WTC11 (cell line): ENCODE data around the gene NPW. TPM values are rescaled to one million over a fixed set of nuclear protein-coding genes. Genes with fewer than 3 reads are reported as not detected.

Source experiments
- ATAC-seq: fragments of 200-7000 bp; cut with Tn5 transposase; 2 replicates; pipeline ENCODE4 v1.10.0; 2021; ENCODE audit warnings: mild to moderate bottlenecking, moderate library complexity
- CTCF ChIA-PET: fragments of 300-600 bp; sonication (Branson Sonifier 250); formaldehyde crosslinking; loops from one replicate; lab custom pipeline; 2021; ENCODE audit warnings: antibody characterized with exemption; lab: Charles Lee
- POLR2A ChIA-PET: fragments of 350-600 bp; sonication (Branson Sonifier 250); formaldehyde crosslinking; loops from one replicate; lab custom pipeline; 2021; ENCODE audit warnings: antibody characterized with exemption; lab: Charles Lee
- DNase-seq: peaks from one replicate; pipeline ENCODE4 v3.0.0; 2021; ENCODE audit warnings: low spot score
- H3K27ac Mint-ChIP-seq: 2 replicates; pipeline ENCODE4 v1.8.0; 2021; ENCODE audit warnings: mixed read lengths
- H3K27me3 Mint-ChIP-seq: 2 replicates; pipeline ENCODE4 v1.8.0; 2021; ENCODE audit warnings: low read depth, mild to moderate bottlenecking, moderate library complexity, mixed read lengths
- H3K36me3 Mint-ChIP-seq: 2 replicates; pipeline ENCODE4 v1.8.0; 2021; ENCODE audit warnings: mixed read lengths
- H3K4me1 Mint-ChIP-seq: 2 replicates; pipeline ENCODE4 v1.8.0; 2022; ENCODE audit warnings: mixed read lengths
- H3K4me3 Mint-ChIP-seq: 2 replicates; pipeline ENCODE4 v1.8.0; 2021; ENCODE audit warnings: mild to moderate bottlenecking, moderate library complexity, mixed read lengths
- H3K9me3 Mint-ChIP-seq: 2 replicates; pipeline ENCODE4 v1.8.0; 2021; ENCODE audit warnings: mixed read lengths
- CBFB ChIP-seq: sonication (generic); formaldehyde crosslinking; IDR thresholded peaks from 2 replicates; pipeline ENCODE4 v1.8.1; 2022; ENCODE audit warnings: mild to moderate bottlenecking, low read depth, missing genetic modification reagents
- ELF4 ChIP-seq: sonication (generic); formaldehyde crosslinking; IDR thresholded peaks from 2 replicates; pipeline ENCODE4 v1.8.1; 2022; ENCODE audit warnings: low read depth, mild to moderate bottlenecking, moderate library complexity, missing genetic modification reagents
- FOXP1 ChIP-seq: sonication (generic); formaldehyde crosslinking; IDR thresholded peaks from 2 replicates; pipeline ENCODE4 v1.8.0; 2022; ENCODE audit warnings: missing genetic modification reagents, mild to moderate bottlenecking, moderate library complexity, borderline replicate concordance
- GABPB1 ChIP-seq: sonication (generic); formaldehyde crosslinking; IDR thresholded peaks from 2 replicates; pipeline ENCODE4 v1.8.1; 2023; ENCODE audit warnings: mild to moderate bottlenecking, missing genetic modification reagents
- GRHL2 ChIP-seq: fragments of 250-450 bp; sonication (Bioruptor Pico); IDR thresholded peaks from 2 replicates; pipeline ENCODE4 v1.8.0; 2022; ENCODE audit warnings: mild to moderate bottlenecking, moderate library complexity; ENCODE audit not compliant: insufficient replicate concordance, severe bottlenecking
- HMGA2 ChIP-seq: fragments of 250-450 bp; sonication (Bioruptor Pico); IDR thresholded peaks from 2 replicates; pipeline ENCODE4 v1.4.0; 2021; ENCODE audit warnings: mild to moderate bottlenecking, moderate library complexity
- IRF2 ChIP-seq: sonication (generic); formaldehyde crosslinking; IDR thresholded peaks from 2 replicates; pipeline ENCODE4 v1.8.0; 2022; ENCODE audit warnings: low read depth, missing genetic modification reagents, borderline replicate concordance
- NFE2L1 ChIP-seq: sonication (generic); formaldehyde crosslinking; IDR thresholded peaks from 2 replicates; pipeline ENCODE4 v1.8.1; 2023; ENCODE audit warnings: missing genetic modification reagents
- OVOL2 ChIP-seq: fragments of 250-450 bp; sonication (Bioruptor Pico); IDR thresholded peaks from 2 replicates; pipeline ENCODE4 v1.9.0; 2021; ENCODE audit warnings: mild to moderate bottlenecking, borderline replicate concordance
- RELA ChIP-seq: sonication (generic); formaldehyde crosslinking; IDR thresholded peaks from 2 replicates; pipeline ENCODE4 v1.8.1; 2022; ENCODE audit warnings: missing genetic modification reagents, mild to moderate bottlenecking, borderline replicate concordance
- SMAD3 ChIP-seq: sonication (generic); formaldehyde crosslinking; IDR thresholded peaks from 2 replicates; pipeline ENCODE4 v1.8.0; 2022; ENCODE audit warnings: missing genetic modification reagents, mild to moderate bottlenecking, borderline replicate concordance
- SOX15 ChIP-seq: fragments of 250-450 bp; sonication (Bioruptor Pico); IDR thresholded peaks from 2 replicates; pipeline ENCODE4 v1.9.0; 2021; ENCODE audit warnings: mild to moderate bottlenecking
- TCF7 ChIP-seq: sonication (generic); formaldehyde crosslinking; IDR thresholded peaks from 2 replicates; pipeline ENCODE4 v1.8.0; 2022; ENCODE audit warnings: mild to moderate bottlenecking, low read depth, missing genetic modification reagents, moderate library complexity
- ZNF219 ChIP-seq: sonication (generic); formaldehyde crosslinking; IDR thresholded peaks from 2 replicates; pipeline ENCODE4 v1.8.0; 2023; ENCODE audit warnings: missing genetic modification reagents, mild to moderate bottlenecking, borderline replicate concordance
- ZNF416 ChIP-seq: fragments of 250-450 bp; sonication (Bioruptor Pico); IDR thresholded peaks from 2 replicates; pipeline ENCODE4 v1.9.0; 2021; ENCODE audit warnings: mild to moderate bottlenecking, inconsistent platforms
- ZNF671 ChIP-seq: fragments of 250-450 bp; sonication (Bioruptor Pico); IDR thresholded peaks from 2 replicates; pipeline ENCODE4 v1.8.0; 2021; ENCODE audit warnings: mild to moderate bottlenecking
- total RNA-seq: library from RNA; stranded (reverse); gene quantifications from 3 replicates; pipeline ENCODE4 v1.2.3, GENCODE V29; 2021
- TF ChIP-seq, protein P1 (sequence below): fragments of 250-450 bp; sonication (Bioruptor Pico); IDR thresholded peaks from 2 replicates; pipeline ENCODE4 v1.8.0; 2021; ENCODE audit warnings: mild to moderate bottlenecking
- TF ChIP-seq, protein P2 (sequence below): fragments of 250-450 bp; sonication (Bioruptor Pico); conservative IDR thresholded peaks from 2 replicates; pipeline ENCODE4 v1.9.0; 2021; ENCODE audit warnings: mild to moderate bottlenecking
- TF ChIP-seq, protein P3 (sequence below): fragments of 250-450 bp; sonication (Bioruptor Pico); IDR thresholded peaks from 2 replicates; pipeline ENCODE4 v1.9.0; 2021; ENCODE audit warnings: mild to moderate bottlenecking
- TF ChIP-seq, protein P4 (sequence below): sonication (generic); formaldehyde crosslinking; IDR thresholded peaks from 2 replicates; pipeline ENCODE4 v1.8.1; 2022; ENCODE audit warnings: low read depth, mild to moderate bottlenecking, moderate library complexity, missing genetic modification reagents, borderline replicate concordance
- TF ChIP-seq, protein P5 (sequence below): fragments of 250-450 bp; sonication (Bioruptor Pico); IDR thresholded peaks from 2 replicates; pipeline ENCODE4 v1.9.0; 2021; ENCODE audit warnings: moderate library complexity, mild to moderate bottlenecking, inconsistent platforms, borderline replicate concordance
- TF ChIP-seq, protein P6 (sequence below): sonication (generic); formaldehyde crosslinking; IDR thresholded peaks from 2 replicates; pipeline ENCODE4 v1.8.1; 2023; ENCODE audit warnings: mild to moderate bottlenecking, missing genetic modification reagents, moderate library complexity
- TF ChIP-seq, protein P7 (sequence below): sonication (generic); formaldehyde crosslinking; IDR thresholded peaks from 2 replicates; pipeline ENCODE4 v1.8.0; 2023; ENCODE audit warnings: mild to moderate bottlenecking, missing genetic modification reagents

NPW gene
- total RNA-seq, 1 experiment from 2014 or later: 15.2 TPM

DNA sequence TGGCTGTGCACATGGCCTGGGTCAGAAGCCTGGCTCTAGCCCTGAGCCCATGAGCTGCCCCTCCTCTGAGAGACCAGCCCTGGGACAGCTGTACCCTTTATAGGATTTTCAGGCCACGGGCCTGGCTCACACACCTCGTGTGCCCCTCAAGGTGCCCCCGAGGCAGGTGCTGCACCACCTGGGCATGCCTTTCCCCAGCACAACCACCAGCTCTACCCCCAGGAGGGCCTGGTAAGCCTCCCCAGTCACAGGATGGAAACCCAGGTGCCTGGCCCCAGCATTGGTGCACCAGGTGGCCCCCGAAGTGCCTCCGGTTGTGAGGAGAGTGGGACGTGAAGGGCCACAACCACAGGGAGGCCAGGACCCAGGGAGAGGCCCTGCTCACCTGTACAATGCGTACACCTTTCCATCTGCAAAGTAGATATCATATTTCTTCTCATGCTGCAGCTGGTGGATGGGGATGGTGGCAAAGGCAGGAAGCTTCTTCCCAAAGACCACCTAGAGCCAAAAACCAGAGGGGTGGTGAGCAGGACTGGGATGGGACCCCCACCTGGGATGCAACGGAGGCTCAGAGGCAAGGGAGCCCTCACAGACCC is 16.3 kb upstream of the NPW start:
- TF ChIP-seq, protein P1, sequence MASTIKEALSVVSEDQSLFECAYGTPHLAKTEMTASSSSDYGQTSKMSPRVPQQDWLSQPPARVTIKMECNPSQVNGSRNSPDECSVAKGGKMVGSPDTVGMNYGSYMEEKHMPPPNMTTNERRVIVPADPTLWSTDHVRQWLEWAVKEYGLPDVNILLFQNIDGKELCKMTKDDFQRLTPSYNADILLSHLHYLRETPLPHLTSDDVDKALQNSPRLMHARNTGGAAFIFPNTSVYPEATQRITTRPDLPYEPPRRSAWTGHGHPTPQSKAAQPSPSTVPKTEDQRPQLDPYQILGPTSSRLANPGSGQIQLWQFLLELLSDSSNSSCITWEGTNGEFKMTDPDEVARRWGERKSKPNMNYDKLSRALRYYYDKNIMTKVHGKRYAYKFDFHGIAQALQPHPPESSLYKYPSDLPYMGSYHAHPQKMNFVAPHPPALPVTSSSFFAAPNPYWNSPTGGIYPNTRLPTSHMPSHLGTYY (CRISPR knock-in tag): no peak
- TF ChIP-seq, protein P2, sequence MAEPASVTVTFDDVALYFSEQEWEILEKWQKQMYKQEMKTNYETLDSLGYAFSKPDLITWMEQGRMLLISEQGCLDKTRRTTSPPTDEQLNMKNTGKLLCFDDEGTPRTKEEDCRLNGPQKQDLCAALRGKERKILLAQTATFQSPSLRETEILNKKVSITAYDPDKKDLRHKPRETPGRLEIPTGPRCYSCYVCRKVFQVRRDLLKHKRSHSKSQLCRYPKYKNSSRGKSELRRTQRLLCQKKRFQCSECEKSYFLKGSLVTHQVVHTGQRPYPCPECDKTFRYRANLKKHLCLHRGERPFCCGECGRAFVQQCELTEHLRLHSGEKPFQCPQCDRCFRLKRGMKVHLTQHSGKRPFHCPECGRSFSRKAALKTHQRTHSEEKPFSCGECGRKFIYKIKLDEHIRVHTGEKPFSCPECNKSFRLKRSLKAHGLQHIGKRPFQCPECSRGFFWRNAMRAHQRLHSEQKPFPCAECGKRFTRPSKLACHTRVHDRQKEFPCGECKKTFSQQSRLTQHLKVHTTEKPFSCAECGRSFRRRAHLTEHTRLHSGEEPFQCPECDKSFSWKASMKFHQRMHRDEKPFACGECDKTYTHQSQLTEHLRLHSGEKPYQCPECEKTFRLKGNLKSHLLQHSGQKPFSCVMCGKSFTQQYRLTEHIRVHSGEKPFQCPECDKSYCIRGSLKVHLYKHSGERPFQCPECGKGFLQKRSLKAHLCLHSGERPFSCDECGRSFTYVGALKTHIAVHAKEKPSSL (CRISPR knock-in tag): no peak
- TF ChIP-seq GABPB1 (CRISPR knock-in tag) (no peak), ZNF416 (CRISPR knock-in tag) (no peak), SOX15 (CRISPR knock-in tag) (no peak)
- TF ChIP-seq, protein P3, sequence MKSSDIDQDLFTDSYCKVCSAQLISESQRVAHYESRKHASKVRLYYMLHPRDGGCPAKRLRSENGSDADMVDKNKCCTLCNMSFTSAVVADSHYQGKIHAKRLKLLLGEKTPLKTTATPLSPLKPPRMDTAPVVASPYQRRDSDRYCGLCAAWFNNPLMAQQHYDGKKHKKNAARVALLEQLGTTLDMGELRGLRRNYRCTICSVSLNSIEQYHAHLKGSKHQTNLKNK: no peak
- POLR2A ChIA-PET: interaction anchor here (0.6 to 3.0 kb wide), 4 partner anchors 11 to 148 kb away, joined by 3 to 13 read pairs (median 6); partner anchors contain the start of gene RPS2
- Mint-ChIP-seq H3K4me1 (peaks cover 29% of the 10 kb centered on the region), H3K36me3 (peaks cover 14% of the 10 kb centered on the region), H3K4me3 (no peak overlapping the region), H3K27ac (no peak overlapping the region), H3K27me3 (no peaks in the 10 kb centered on the region), H3K9me3 (no peaks in the 10 kb centered on the region)
- ATAC-seq (no peak), DNase-seq (no peak)
- CTCF ChIA-PET: interaction anchor here (0.7 to 3.9 kb wide), 39 partner anchors 10 to 528 kb away, joined by 3 to 82 read pairs (median 8); partner anchors contain the start of genes CASKIN1, CEMP1, GFER and NHERF2

DNA sequence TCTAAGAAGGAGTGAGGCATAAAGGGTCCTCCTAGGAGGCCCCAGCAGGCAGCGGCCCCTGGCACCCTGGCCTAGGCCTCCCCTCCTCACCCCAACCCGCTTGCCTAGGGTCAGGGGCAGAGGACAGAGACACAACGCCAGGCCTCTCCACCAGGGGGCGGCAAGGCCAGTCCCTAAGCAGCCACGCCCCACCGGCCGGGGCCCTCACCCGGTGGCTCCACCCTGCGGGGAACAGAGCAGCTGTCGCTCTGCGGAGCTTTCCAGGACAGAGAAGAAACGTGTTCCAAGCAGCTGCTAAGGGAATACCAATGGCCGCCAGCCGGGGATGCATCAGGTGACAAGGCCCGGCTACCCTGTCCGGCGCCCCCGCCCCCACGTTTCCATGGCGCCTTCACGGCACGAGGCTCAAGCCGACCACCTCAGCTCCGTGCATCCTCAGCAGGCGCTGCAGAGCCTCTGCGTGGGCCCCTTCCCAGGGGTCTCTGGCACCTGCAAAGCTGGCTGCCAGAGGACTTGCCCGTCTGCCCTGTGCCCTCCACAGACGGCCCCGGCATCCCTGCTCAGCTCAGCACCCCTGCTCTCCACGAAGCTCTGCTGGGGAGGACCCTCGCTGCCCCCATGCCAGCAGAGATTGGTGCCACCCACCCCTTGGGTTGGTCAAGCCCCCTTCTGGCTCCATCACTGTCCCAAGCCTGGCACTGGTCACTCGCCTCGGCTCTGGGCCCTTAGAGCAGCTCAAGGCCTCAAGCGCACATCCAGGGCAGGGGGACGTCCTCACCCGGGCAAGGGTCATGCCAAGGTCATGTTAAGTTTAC is 15.6 kb upstream of the NPW start:
- ATAC-seq: peak; percentile 94
- DNase-seq: peak; percentile 99
- Mint-ChIP-seq H3K9me3 (no peaks in the 10 kb centered on the region), H3K4me1 (peaks cover 35% of the 10 kb centered on the region), H3K4me3 (peak overlapping the region; percentile 27; the same call in 1 of the 2 replicates), H3K36me3 (peaks cover 19% of the 10 kb centered on the region), H3K27me3 (no peaks in the 10 kb centered on the region), H3K27ac (no peak overlapping the region)
- POLR2A ChIA-PET: interaction anchor here (0.6 to 3.0 kb wide), 6 partner anchors 12 to 147 kb away, joined by 3 to 13 read pairs (median 5); partner anchors contain the start of genes NTHL1, RPS2 and TSC2
- CTCF ChIA-PET: interaction anchor here (0.6 to 3.9 kb wide), 68 partner anchors 11 to 949 kb away, joined by 3 to 82 read pairs (median 6); partner anchors contain the start of genes CASKIN1, CEMP1, GFER and MSRB1
- TF ChIP-seq, protein P4, sequence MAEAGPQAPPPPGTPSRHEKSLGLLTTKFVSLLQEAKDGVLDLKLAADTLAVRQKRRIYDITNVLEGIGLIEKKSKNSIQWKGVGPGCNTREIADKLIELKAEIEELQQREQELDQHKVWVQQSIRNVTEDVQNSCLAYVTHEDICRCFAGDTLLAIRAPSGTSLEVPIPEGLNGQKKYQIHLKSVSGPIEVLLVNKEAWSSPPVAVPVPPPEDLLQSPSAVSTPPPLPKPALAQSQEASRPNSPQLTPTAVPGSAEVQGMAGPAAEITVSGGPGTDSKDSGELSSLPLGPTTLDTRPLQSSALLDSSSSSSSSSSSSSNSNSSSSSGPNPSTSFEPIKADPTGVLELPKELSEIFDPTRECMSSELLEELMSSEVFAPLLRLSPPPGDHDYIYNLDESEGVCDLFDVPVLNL (CRISPR knock-in tag): no peak
- TF ChIP-seq SOX15 (CRISPR knock-in tag) (no peak), ZNF219 (no peak), ELF4 (CRISPR knock-in tag) (no peak), CBFB (CRISPR knock-in tag) (no peak), TCF7 (CRISPR knock-in tag) (no peak), FOXP1 (CRISPR knock-in tag) (no peak; the same call in 1 of the 2 replicates), GRHL2 (CRISPR knock-in tag) (no peak), ZNF416 (CRISPR knock-in tag) (no peak), OVOL2 (CRISPR knock-in tag) (no peak), SMAD3 (CRISPR knock-in tag) (no peak), NFE2L1 (CRISPR knock-in tag) (no peak), ZNF671 (CRISPR knock-in tag) (no peak), RELA (CRISPR knock-in tag) (no peak), HMGA2 (CRISPR knock-in tag) (no peak), IRF2 (CRISPR knock-in tag) (no peak)
- TF ChIP-seq, protein P5, sequence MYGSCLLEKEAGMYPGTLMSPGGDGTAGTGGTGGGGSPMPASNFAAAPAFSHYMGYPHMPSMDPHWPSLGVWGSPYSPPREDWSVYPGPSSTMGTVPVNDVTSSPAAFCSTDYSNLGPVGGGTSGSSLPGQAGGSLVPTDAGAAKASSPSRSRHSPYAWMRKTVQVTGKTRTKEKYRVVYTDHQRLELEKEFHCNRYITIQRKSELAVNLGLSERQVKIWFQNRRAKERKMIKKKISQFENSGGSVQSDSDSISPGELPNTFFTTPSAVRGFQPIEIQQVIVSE (CRISPR knock-in tag): no peak
- TF ChIP-seq, protein P6, sequence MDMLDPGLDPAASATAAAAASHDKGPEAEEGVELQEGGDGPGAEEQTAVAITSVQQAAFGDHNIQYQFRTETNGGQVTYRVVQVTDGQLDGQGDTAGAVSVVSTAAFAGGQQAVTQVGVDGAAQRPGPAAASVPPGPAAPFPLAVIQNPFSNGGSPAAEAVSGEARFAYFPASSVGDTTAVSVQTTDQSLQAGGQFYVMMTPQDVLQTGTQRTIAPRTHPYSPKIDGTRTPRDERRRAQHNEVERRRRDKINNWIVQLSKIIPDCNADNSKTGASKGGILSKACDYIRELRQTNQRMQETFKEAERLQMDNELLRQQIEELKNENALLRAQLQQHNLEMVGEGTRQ (CRISPR knock-in tag): peak; percentile 74
- TF ChIP-seq, protein P7, sequence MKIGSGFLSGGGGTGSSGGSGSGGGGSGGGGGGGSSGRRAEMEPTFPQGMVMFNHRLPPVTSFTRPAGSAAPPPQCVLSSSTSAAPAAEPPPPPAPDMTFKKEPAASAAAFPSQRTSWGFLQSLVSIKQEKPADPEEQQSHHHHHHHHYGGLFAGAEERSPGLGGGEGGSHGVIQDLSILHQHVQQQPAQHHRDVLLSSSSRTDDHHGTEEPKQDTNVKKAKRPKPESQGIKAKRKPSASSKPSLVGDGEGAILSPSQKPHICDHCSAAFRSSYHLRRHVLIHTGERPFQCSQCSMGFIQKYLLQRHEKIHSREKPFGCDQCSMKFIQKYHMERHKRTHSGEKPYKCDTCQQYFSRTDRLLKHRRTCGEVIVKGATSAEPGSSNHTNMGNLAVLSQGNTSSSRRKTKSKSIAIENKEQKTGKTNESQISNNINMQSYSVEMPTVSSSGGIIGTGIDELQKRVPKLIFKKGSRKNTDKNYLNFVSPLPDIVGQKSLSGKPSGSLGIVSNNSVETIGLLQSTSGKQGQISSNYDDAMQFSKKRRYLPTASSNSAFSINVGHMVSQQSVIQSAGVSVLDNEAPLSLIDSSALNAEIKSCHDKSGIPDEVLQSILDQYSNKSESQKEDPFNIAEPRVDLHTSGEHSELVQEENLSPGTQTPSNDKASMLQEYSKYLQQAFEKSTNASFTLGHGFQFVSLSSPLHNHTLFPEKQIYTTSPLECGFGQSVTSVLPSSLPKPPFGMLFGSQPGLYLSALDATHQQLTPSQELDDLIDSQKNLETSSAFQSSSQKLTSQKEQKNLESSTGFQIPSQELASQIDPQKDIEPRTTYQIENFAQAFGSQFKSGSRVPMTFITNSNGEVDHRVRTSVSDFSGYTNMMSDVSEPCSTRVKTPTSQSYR: no peak
